Naive thymus-derived CD8-positive, alpha-beta T cell (primary cell): ENCODE measurements around the gene CD58. TPM values are rescaled to one million over a fixed set of nuclear protein-coding genes. Genes with fewer than 3 reads are reported as not detected.

Experiments used
- ATAC-seq, 2 donors: fragments of 150-1000 bp; cut with Tn5 transposase in 1 of 2; sonication (Bioruptor Pico), chemical (Tn5 transposase) in 1 of 2; 1 replicate in 1 of 2; 2 replicates in 1 of 2; pipeline ENCODE4 v1.10.0; 2021; ENCODE audit warnings: mild to moderate bottlenecking in 2 of 2, moderate library complexity in 2 of 2
- POLR2A ChIA-PET: fragments of 350-600 bp; sonication (Branson Sonifier 250); formaldehyde crosslinking; loops from one replicate; lab custom pipeline; 2021; ENCODE audit warnings: antibody characterized with exemption; lab: Charles Lee
- DNase-seq, 10 donors: peaks; one replicate each; pipeline versions ENCODE4 v3.0.0 to v3.0.0-alpha.2; 2020 to 2022
- H3K27ac Mint-ChIP-seq, 10 donors: one replicate each; pipeline ENCODE4 v1.8.0; 2020 to 2022; ENCODE audit warnings: mild to moderate bottlenecking in 10 of 10, mixed read lengths in 10 of 10, moderate library complexity in 4 of 10, inconsistent platforms in 1 of 10
- H3K27me3 Mint-ChIP-seq, 5 donors: one replicate each; pipeline ENCODE4 v1.8.0; 2021 to 2022; ENCODE audit warnings: mixed read lengths in 5 of 5
- H3K36me3 Mint-ChIP-seq, 3 donors: one replicate each; pipeline ENCODE4 v1.8.0; 2020 to 2022; ENCODE audit warnings: mixed read lengths in 3 of 3, mild to moderate bottlenecking in 2 of 3, inconsistent platforms in 1 of 3
- H3K4me1 Mint-ChIP-seq, 4 donors: one replicate each; pipeline ENCODE4 v1.8.0; 2021 to 2022; ENCODE audit warnings: mixed read lengths in 4 of 4
- H3K4me3 Mint-ChIP-seq, 10 donors: one replicate each; pipeline ENCODE4 v1.8.0; 2020 to 2022; ENCODE audit warnings: mild to moderate bottlenecking in 10 of 10, mixed read lengths in 10 of 10, moderate library complexity in 6 of 10, inconsistent platforms in 1 of 10
- H3K9me3 Mint-ChIP-seq, 9 donors: one replicate each; pipeline ENCODE4 v1.8.0; 2020 to 2022; ENCODE audit warnings: mixed read lengths in 9 of 9, mild to moderate bottlenecking in 3 of 9, inconsistent platforms in 1 of 9, moderate library complexity in 1 of 9
- polyA plus RNA-seq, 3 donors: library from polyadenylated mRNA; unstranded; fragments of 300-500 nt; fragmentation: Illumina TruSeq; gene quantifications; one replicate each; pipeline ENCODE4 v1.2.3, GENCODE V29; 2021
- total RNA-seq, 8 experiments: library from RNA in 2 of 8; stranded (reverse) in 2 of 8; gene quantifications; one replicate each; pipeline ENCODE4 v1.2.3 and lab custom pipeline; 2021 to 2026

Gene CD58
- total and polyA plus RNA-seq, 5 experiments from 2014 or later = 1.7 to 16.0 (median 4.8) TPM

DNA sequence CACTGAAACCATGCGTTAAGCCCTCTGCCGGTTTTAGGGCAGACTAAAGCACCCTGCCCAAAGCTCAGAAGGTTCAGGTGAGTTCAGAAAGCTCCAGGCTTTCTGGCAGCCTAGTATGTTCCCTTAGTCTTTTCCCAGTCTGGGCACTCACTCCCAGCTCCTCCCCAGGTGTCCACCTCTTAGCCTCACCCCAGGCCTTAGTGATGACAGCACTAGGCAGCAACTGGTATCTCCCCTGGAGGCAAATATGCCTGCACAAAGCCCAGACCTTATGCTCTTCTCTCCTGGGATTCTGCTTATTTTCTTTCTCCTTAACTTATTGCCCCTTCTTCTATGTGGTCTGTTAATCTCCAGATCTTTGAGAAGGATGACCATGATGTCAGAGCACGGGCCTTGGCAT, 80.2 kb downstream of the CD58 start:
- peaks cover 0 to 11% (median 2%) of the 10 kb centered on the region in 4 donors for H3K4me1 Mint-ChIP-seq
- POLR2A ChIA-PET = no interaction called here
- H3K27ac Mint-ChIP-seq = peak overlapping the region in 2 of 10 donors; percentile 4 to 9
- ATAC-seq (no peak), DNase-seq (no peak)
- no peaks in the 10 kb centered on the region for H3K36me3 Mint-ChIP-seq
- no peaks in the 10 kb centered on the region for H3K9me3 Mint-ChIP-seq
- no peaks in the 10 kb centered on the region for H3K27me3 Mint-ChIP-seq
- H3K4me3 Mint-ChIP-seq = no peak overlapping the region

DNA sequence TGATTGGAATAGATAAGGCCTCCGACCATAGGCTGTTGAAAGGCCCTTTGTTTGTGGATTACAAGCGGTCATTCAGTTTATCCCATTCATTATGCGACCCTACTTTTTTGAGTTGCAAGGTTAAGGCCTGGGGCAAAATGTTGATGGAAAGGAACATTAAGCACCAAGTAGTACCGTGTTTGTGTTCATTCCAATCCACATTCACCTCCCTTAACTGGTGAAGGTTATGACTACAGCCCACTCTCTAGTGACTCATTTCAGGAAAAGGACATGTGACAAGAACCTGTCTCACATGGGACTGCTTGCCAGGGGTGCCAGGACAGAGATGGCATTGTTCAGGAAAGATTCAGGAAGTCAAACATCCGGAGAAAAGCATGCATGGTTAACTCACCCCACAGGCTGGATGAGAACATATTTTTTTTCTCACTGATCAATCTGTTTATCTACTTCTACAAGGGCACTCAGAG, 81.6 kb downstream of the CD58 start:
- H3K4me1 Mint-ChIP-seq = peaks cover 0 to 11% (median 3%) of the 10 kb centered on the region in 4 donors
- no peaks in the 10 kb centered on the region for H3K27me3 Mint-ChIP-seq
- no peaks in the 10 kb centered on the region for H3K36me3 Mint-ChIP-seq
- DNase-seq (no peak), ATAC-seq (no peak)
- no peak overlapping the region for H3K4me3 Mint-ChIP-seq
- POLR2A ChIA-PET = no interaction called here
- peak overlapping the region in 1 of 10 donors; percentile 32 for H3K27ac Mint-ChIP-seq
- H3K9me3 Mint-ChIP-seq = no peaks in the 10 kb centered on the region

DNA sequence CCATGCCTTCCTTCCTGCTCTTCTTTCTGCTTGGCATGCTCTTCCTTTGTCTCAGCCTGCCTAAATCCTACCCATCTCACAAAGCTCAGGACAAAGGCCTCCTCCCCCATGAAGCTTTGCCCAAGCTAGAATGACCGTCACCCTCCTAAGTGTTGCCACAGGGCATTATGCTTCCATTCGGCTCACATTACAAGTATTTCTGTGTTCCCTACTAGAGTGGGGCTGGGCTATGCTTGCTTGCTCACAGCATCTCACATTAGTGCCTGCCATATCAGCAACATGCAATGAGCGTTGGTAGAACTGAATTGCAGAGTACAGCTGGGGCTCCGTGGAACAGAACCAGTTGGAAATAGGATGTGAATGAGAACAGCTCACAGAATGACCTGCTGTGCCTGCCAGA, 82.8 kb downstream of the CD58 start:
- Mint-ChIP-seq H3K36me3 (no peaks in the 10 kb centered on the region), H3K4me1 (peaks cover 0 to 11% (median 3%) of the 10 kb centered on the region in 4 donors), H3K9me3 (no peaks in the 10 kb centered on the region), H3K4me3 (no peak overlapping the region), H3K27me3 (no peaks in the 10 kb centered on the region), H3K27ac (no peak overlapping the region)
- no peak for DNase-seq
- ATAC-seq = no peak
- POLR2A ChIA-PET = interaction anchor here (1.5 to 4.6 kb wide), 2 partner anchors 348 to 357 kb away, joined by 3 to 35 read pairs; no protein-coding TSS in a partner anchor

DNA sequence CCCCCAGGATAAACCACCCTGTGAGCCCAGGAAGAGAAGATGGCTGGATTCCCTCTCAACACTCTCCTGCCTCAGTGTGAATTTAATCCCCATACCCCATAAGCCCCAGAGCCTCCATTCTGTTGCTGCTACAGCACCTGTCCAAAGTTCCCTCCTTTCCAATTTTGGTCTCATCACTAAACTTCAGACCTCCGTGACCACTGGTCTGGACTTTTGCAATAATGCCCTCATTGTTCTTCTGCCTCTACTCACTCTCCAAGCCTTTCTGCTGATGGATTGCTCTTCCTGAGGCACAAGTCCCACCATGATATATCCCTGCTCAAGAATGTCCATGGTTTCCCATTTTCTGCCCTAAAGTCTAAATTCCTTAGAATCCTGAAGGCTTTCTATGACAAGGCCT, 83.2 kb downstream of the CD58 start:
- Mint-ChIP-seq H3K27ac (peak overlapping the region in 1 of 10 donors; percentile 17), H3K4me1 (peaks cover 0 to 9% (median 2%) of the 10 kb centered on the region in 4 donors), H3K4me3 (no peak overlapping the region), H3K27me3 (no peaks in the 10 kb centered on the region), H3K9me3 (no peaks in the 10 kb centered on the region), H3K36me3 (no peaks in the 10 kb centered on the region)
- POLR2A ChIA-PET = interaction anchor here (1.5 to 4.6 kb wide), 2 partner anchors 348 to 356 kb away, joined by 3 to 35 read pairs; no protein-coding TSS in a partner anchor
- no peak for ATAC-seq
- no peak for DNase-seq

DNA sequence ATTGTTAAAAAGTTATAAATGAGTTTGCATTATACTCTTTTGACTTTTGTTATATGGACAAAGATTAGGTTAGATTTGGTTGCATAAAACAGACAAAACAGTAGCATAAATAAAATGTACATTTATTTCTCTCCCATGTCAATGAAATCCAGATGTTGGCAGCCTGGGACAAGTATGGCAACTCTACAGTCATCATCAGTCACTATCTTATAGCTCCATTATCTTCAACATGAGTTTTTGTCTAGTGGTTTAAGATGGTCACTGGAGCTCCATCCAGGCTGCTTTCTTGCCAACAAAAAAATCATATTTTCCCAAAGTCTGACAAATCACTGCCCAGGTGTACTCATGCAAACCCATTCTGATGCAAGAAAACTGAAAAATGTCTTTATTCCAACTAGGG, 83.8 kb downstream of the CD58 start:
- no peak for ATAC-seq
- no peaks in the 10 kb centered on the region for H3K9me3 Mint-ChIP-seq
- no peak overlapping the region for H3K27ac Mint-ChIP-seq
- POLR2A ChIA-PET = interaction anchor here (1.5 to 4.6 kb wide), 2 partner anchors 347 to 356 kb away, joined by 3 to 35 read pairs; no protein-coding TSS in a partner anchor
- DNase-seq = no peak
- no peak overlapping the region for H3K4me3 Mint-ChIP-seq
- peaks cover 0 to 4% (median under 1%) of the 10 kb centered on the region in 4 donors for H3K4me1 Mint-ChIP-seq
- H3K36me3 Mint-ChIP-seq = no peaks in the 10 kb centered on the region
- H3K27me3 Mint-ChIP-seq = no peaks in the 10 kb centered on the region

DNA sequence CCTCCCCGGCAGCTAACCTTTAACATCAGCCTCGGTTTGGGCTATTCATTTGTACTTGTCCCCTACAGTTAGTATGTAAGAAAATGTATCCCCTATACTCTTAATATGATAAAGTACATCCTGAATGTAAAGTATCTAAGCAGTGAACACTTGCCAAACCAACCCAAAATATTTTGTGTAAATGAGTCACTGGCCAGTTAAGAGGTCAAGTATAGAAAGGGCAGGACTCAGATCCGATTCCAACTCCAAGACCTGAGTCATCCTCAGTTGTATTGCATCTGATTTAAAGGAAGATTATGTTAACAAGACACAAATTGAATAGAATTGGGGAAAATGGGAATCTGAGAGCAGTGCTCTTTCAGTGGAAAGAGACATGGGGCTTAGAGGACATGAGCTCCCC, 84.4 kb downstream of the CD58 start:
- H3K27ac Mint-ChIP-seq = no peak overlapping the region

DNA sequence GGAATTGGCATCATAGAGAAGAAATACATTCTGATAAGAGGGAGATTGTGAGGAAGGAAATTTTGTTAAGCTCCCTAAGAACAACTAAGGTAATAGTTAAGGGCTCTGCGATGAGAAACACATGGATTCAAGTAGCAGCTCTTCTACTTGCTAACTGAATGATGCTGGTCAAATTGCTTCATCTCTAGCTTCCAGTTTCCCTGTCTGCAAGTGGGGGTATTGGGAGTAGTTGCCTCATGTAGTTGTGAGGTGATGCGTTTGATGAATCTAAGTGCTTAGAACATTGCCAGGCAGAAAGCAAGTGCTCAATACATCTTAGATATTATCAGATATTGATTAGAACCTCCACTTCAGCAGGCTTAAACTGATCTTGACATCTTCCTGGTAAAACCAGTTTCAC, 84.8 kb downstream of the CD58 start:
- H3K27ac Mint-ChIP-seq = no peak overlapping the region
- H3K4me1 Mint-ChIP-seq = peaks cover 0 to 1% (median 0%) of the 10 kb centered on the region in 4 donors
- ATAC-seq (no peak), DNase-seq (no peak)
- no peaks in the 10 kb centered on the region for H3K9me3 Mint-ChIP-seq
- H3K36me3 Mint-ChIP-seq = no peaks in the 10 kb centered on the region
- H3K27me3 Mint-ChIP-seq = no peaks in the 10 kb centered on the region
- POLR2A ChIA-PET = interaction anchor here (0.9 to 4.6 kb wide), 3 partner anchors 9 to 346 kb away, joined by 3 to 35 read pairs (median 3); no protein-coding TSS in a partner anchor
- H3K4me3 Mint-ChIP-seq = no peak overlapping the region

More for the DNA sequence above, 84.4 kb downstream of the CD58 start:
- DNase-seq = no peak
- Mint-ChIP-seq H3K4me3 (no peak overlapping the region), H3K4me1 (peaks cover 0 to 1% (median 0%) of the 10 kb centered on the region in 4 donors), H3K36me3 (no peaks in the 10 kb centered on the region), H3K9me3 (no peaks in the 10 kb centered on the region), H3K27me3 (no peaks in the 10 kb centered on the region)
- ATAC-seq = no peak
- POLR2A ChIA-PET = interaction anchor here (1.1 to 4.6 kb wide), 2 partner anchors 8 to 347 kb away, joined by 3 to 35 read pairs; no protein-coding TSS in a partner anchor

DNA sequence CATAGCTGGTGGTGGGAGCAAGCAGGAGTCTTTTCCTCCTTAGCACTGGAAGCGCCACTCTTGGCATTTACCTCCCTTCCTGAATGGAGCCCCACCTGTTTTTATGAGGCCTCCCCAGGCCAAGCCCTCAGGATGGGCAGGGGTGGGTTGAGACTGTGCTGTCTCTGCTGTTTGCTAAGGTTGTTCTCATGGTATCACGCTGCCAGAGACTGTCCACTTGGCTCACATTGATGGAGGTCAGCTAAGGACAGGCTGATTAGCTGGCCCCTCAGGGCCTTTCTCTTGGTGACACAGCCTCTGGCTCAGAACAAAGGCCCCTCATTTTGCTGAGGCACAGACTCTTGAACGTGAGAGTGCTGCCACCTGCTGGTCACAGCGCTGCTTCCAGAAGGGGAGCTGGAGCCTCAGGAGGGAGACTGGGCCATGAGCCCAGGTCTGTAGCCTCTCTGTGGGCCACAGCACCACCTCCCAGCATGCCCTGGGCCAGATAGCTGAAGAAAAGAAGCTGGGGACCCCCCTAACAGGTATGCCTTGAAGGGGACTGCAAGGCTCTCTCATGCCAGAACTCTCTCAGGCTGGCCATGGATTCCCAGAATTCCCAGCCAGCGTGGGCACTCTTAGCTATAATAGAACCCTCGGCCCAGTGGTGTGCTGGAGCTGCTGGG, 85.6 kb downstream of the CD58 start:
- DNase-seq (peak; percentile 72 to 92 (median 84)), ATAC-seq (peak; percentile 98 to 99)
- peaks cover 0 to 1% (median 0%) of the 10 kb centered on the region in 4 donors for H3K4me1 Mint-ChIP-seq
- no peaks in the 10 kb centered on the region for H3K9me3 Mint-ChIP-seq
- H3K27me3 Mint-ChIP-seq = no peaks in the 10 kb centered on the region
- H3K27ac Mint-ChIP-seq = no peak overlapping the region
- no peaks in the 10 kb centered on the region for H3K36me3 Mint-ChIP-seq
- POLR2A ChIA-PET = interaction anchor here (0.9 to 4.6 kb wide), 4 partner anchors 9 to 346 kb away, joined by 3 to 35 read pairs (median 4); partner anchors contain the start of gene ATP1A1
- no peak overlapping the region for H3K4me3 Mint-ChIP-seq

DNA sequence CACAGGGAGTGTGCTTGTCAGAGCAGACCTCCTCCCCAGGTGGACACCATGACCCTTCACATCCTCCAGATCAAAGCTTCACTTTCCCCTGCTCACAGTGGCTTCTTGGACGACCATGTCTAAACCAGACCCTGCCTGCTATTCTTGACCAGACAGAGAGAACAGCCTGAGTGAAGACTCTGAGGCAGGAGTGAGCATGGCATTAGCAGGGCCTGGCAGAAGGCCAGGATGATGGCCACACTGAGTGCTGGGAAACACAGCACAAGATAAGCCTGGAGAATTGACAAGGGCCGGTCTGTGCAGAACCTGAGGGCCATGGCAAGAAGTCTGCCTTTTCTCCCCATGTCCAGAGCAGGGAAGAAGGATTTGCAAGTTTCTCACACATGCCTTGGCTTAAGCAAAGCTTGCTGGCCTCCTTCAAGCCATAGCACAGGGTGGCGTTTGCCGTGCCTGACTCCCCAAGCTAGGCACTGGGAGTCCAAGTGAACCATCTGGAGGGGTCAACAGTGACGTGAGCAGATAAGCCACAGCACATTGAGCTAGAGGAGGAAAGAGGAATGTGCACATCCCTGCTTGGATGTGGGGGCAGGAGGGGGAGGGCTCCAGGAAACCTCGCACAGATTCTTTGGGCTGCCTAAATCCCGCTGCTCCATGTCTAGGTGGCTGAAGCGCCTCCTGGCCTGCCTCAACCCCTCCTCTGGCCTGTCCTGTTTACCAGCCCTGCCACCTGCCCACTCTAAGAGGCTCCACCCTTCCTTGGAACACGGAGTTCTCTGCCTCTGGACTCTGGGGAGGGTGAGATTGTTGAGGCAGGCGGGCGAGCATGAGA, 87.1 kb downstream of the CD58 start:
- no peaks in the 10 kb centered on the region for H3K36me3 Mint-ChIP-seq
- POLR2A ChIA-PET = interaction anchor here (2.0 to 4.6 kb wide), 2 partner anchors 110 to 344 kb away, joined by 4 to 35 read pairs; partner anchors contain the start of gene ATP1A1
- ATAC-seq (no peak), DNase-seq (no peak)
- no peaks in the 10 kb centered on the region for H3K9me3 Mint-ChIP-seq
- H3K4me3 Mint-ChIP-seq = no peak overlapping the region
- H3K4me1 Mint-ChIP-seq = peaks cover 0 to 1% (median 0%) of the 10 kb centered on the region in 4 donors
- no peaks in the 10 kb centered on the region for H3K27me3 Mint-ChIP-seq
- H3K27ac Mint-ChIP-seq = peak overlapping the region in 1 of 10 donors; percentile 56

DNA sequence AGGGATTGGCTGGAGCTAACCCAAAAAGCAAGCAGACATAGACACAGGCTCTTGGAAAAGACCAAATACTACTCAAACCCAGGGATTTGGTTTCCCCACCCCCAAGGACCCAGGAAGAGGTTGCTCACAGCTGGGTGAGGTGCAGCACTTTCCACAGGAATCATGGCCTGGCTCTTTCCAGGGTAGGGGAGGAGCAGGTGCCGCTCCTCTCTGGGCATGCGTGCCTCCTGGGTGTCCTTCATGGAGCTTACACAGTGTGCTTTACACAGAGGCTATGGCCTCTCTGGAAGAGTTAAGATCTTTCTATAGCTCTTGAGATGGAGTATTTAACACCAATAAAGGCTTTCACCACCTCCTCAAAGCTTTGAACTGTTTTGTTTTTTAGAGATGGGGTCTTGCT, 88.3 kb downstream of the CD58 start:
- no peaks in the 10 kb centered on the region for H3K36me3 Mint-ChIP-seq
- no peak for DNase-seq
- H3K27ac Mint-ChIP-seq = peak overlapping the region in 1 of 10 donors; percentile 43
- POLR2A ChIA-PET = interaction anchor here (0.9 kb wide), 1 partner anchor 342 kb away, joined by 3 read pairs; no protein-coding TSS in a partner anchor
- H3K9me3 Mint-ChIP-seq = no peaks in the 10 kb centered on the region
- H3K4me1 Mint-ChIP-seq = peaks cover 0 to 1% (median 0%) of the 10 kb centered on the region in 4 donors
- no peaks in the 10 kb centered on the region for H3K27me3 Mint-ChIP-seq
- no peak for ATAC-seq
- H3K4me3 Mint-ChIP-seq = no peak overlapping the region

DNA sequence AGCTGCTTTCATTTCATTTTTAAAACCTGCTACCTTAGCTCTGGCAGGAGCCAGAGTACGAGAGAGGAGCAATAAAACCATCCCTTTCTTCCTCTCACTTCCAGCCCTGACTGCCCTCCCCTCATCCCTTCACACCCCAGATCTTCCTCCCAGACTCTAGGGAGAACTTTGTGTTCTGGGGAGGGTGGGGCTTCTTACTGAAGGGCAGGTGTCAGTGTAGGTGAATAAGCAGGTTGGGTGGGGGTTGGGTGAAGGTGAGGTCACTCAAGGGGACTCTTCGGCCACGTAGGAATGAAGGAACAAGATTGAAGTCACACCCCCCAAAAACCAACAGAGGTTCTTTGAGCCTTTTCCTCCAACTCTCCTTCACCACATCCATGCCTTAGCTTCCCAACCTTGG, 88.9 kb downstream of the CD58 start:
- ATAC-seq = no peak
- POLR2A ChIA-PET = interaction anchor here (0.9 kb wide), 1 partner anchor 341 kb away, joined by 3 read pairs; no protein-coding TSS in a partner anchor
- peak overlapping the region in 1 of 10 donors; percentile 53 for H3K27ac Mint-ChIP-seq
- H3K9me3 Mint-ChIP-seq = no peaks in the 10 kb centered on the region
- peaks cover 0 to under 1% (median 0%) of the 10 kb centered on the region in 3 donors for H3K36me3 Mint-ChIP-seq
- no peak for DNase-seq
- H3K4me1 Mint-ChIP-seq = peaks cover 0 to 1% (median 0%) of the 10 kb centered on the region in 4 donors
- H3K27me3 Mint-ChIP-seq = no peaks in the 10 kb centered on the region
- H3K4me3 Mint-ChIP-seq = no peak overlapping the region

DNA sequence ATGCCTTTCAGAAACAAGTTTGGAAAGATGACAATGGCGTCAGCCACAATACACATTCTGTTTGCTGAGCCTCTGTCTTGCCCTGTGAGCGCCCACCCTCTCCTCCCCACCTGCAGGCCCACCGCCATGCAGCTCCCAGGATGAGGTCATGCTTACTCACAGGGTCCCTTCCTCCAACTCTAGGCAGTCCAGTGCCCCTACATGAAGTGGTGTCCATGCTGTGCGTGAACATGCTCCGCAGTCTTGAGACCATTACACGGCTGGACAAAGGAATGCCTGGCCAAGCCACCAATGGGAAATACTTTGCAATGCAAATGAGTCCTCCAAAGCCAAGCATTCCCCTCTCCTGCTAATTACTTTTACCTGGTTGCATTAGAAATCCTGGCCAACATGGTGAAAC, 92.2 kb downstream of the CD58 start:
- ATAC-seq (no peak), DNase-seq (no peak)
- no peak overlapping the region for H3K27ac Mint-ChIP-seq
- no peaks in the 10 kb centered on the region for H3K4me1 Mint-ChIP-seq
- POLR2A ChIA-PET = no interaction called here
- no peaks in the 10 kb centered on the region for H3K9me3 Mint-ChIP-seq
- H3K4me3 Mint-ChIP-seq = no peak overlapping the region
- peaks cover 0 to 2% (median 0%) of the 10 kb centered on the region in 3 donors for H3K36me3 Mint-ChIP-seq
- H3K27me3 Mint-ChIP-seq = no peaks in the 10 kb centered on the region
